ENCODE data around the gene TMEM8B.
A peak's percentile ranks its signal among the peaks of the same experiment; 100 is the strongest.
"Not testable (repeated sequence)": the region's sequence is repeated elsewhere in the genome, so short reads cannot be mapped to it uniquely, and the experiment has no call there.

Gene TMEM8B

GRCh38 chr9:35910613-35911359 is 81.8 kb downstream of the TMEM8B start:
- H3K27me3 ChIP-seq (ENCODE audit: insufficient read depth, low read length, poor library complexity, severe bottlenecking): no peaks in the 10 kb centered on the region
- H3K36me3 ChIP-seq (ENCODE audit: insufficient read depth, low read length): no peaks in the 10 kb centered on the region
- no peak overlapping the region for H3K9ac ChIP-seq (ENCODE audit: low read depth, low read length, poor library complexity, severe bottlenecking)
- no peaks in the 10 kb centered on the region for H3K9me2 ChIP-seq (replicated peaks; ENCODE audit: low read depth, low read length)
- no peaks in the 10 kb centered on the region for H3K79me2 ChIP-seq (ENCODE audit: insufficient read depth, low read length)
- H3F3A ChIP-seq (ENCODE audit: low read depth): peaks cover 7% of the 10 kb centered on the region
- H3K4me1 ChIP-seq (ENCODE audit: insufficient read depth, low read length, poor library complexity, severe bottlenecking): peaks cover 20% of the 10 kb centered on the region
- H3K9me3 ChIP-seq (ENCODE audit: insufficient read depth, low read depth, low read length): no peaks in the 10 kb centered on the region
- peak overlapping the region; percentile 27 for H3K4me3 ChIP-seq (ENCODE audit: low read length, poor library complexity, severe bottlenecking)
- H3K4me2 ChIP-seq (ENCODE audit: low read depth, low read length, poor library complexity, severe bottlenecking): peak overlapping the region; percentile 45
- no peaks in the 10 kb centered on the region for H4K20me1 ChIP-seq (ENCODE audit: insufficient read depth, low read length, poor library complexity, severe bottlenecking)
- no peak overlapping the region for H2AFZ ChIP-seq (ENCODE audit: low read length)
- TF ChIP-seq CTCF (conservative IDR thresholded peaks at IDR 0.05; ENCODE audit: low read length) (peak; percentile 68), EZH2phosphoT487 (IDR thresholded peaks at IDR 0.05; ENCODE audit: borderline replicate concordance) (no peak; the same call in 1 of the 2 replicates)

- Histone ChIP-seq H3K79me2 (ENCODE audit: insufficient read depth, low read length) (no peaks in the 10 kb centered on the region), H3K9me2 (replicated peaks; ENCODE audit: low read depth, low read length) (no peaks in the 10 kb centered on the region), H2AFZ (ENCODE audit: low read length) (no peak overlapping the region), H3K27me3 (ENCODE audit: insufficient read depth, low read length, poor library complexity, severe bottlenecking) (no peaks in the 10 kb centered on the region), H3K4me3 (ENCODE audit: low read length, poor library complexity, severe bottlenecking) (no peak overlapping the region), H3K9me3 (ENCODE audit: insufficient read depth, low read depth, low read length) (no peaks in the 10 kb centered on the region), H3K4me1 (ENCODE audit: insufficient read depth, low read length, poor library complexity, severe bottlenecking) (peaks cover 20% of the 10 kb centered on the region), H4K20me1 (ENCODE audit: insufficient read depth, low read length, poor library complexity, severe bottlenecking) (no peaks in the 10 kb centered on the region), H3K9ac (ENCODE audit: low read depth, low read length, poor library complexity, severe bottlenecking) (no peak overlapping the region), H3K36me3 (ENCODE audit: insufficient read depth, low read length) (no peaks in the 10 kb centered on the region), H3F3A (ENCODE audit: low read depth) (peaks cover 7% of the 10 kb centered on the region), H3K4me2 (ENCODE audit: low read depth, low read length, poor library complexity, severe bottlenecking) (peak overlapping the region; percentile 45)
- TF ChIP-seq EZH2phosphoT487 (IDR thresholded peaks at IDR 0.05; ENCODE audit: borderline replicate concordance) (no peak), CTCF (conservative IDR thresholded peaks at IDR 0.05; ENCODE audit: low read length) (no peak)
Measured at GRCh38 chr9:35911690-35912089, 82.7 kb downstream of the TMEM8B start.

GRCh38 chr9:35912791-35913400 is 83.9 kb downstream of the TMEM8B start:
- no peak for TF ChIP-seq EZH2phosphoT487 (IDR thresholded peaks at IDR 0.05; ENCODE audit: borderline replicate concordance)
- TF ChIP-seq CTCF (conservative IDR thresholded peaks at IDR 0.05; ENCODE audit: low read length): no peak
- peaks cover 20% of the 10 kb centered on the region for H3K4me1 ChIP-seq (ENCODE audit: insufficient read depth, low read length, poor library complexity, severe bottlenecking)

DNA sequence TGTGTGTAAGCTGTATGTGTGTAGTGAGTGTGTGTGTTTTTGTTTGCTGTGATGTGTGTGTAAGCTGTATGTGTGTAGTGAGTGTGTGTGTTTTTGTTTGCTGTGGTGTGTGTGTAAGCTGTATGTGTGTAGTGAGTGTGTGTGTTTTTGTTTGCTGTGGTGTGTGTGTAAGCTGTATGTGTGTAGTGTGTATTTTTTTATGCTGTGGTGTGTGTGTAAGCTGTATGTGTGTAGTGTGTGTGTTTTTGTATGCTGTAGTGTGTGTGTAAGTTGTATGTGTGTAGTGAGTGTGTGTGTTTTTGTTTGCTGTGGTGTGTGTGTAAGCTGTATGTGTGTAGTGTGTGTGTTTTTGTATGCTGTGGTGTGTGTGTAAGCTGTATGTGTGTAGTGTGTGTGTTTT is 84.4 kb downstream of the TMEM8B start:
- H3K27me3 ChIP-seq (ENCODE audit: insufficient read depth, low read length, poor library complexity, severe bottlenecking); H3K4me2 ChIP-seq (ENCODE audit: low read depth, low read length, poor library complexity, severe bottlenecking): not testable (repeated sequence)

More at GRCh38 chr9:35912791-35913400, 83.9 kb downstream of the TMEM8B start:
- no peak overlapping the region for H2AFZ ChIP-seq (ENCODE audit: low read length)
- H3K4me3 ChIP-seq (ENCODE audit: low read length, poor library complexity, severe bottlenecking): no peak overlapping the region
- no peaks in the 10 kb centered on the region for H3K9me2 ChIP-seq (replicated peaks; ENCODE audit: low read depth, low read length)
- peaks cover 7% of the 10 kb centered on the region for H3F3A ChIP-seq (ENCODE audit: low read depth)
- no peaks in the 10 kb centered on the region for H3K79me2 ChIP-seq (ENCODE audit: insufficient read depth, low read length)
- no peak overlapping the region for H3K9ac ChIP-seq (ENCODE audit: low read depth, low read length, poor library complexity, severe bottlenecking)
- H3K27me3 ChIP-seq (ENCODE audit: insufficient read depth, low read length, poor library complexity, severe bottlenecking): no peaks in the 10 kb centered on the region
- no peaks in the 10 kb centered on the region for H3K9me3 ChIP-seq (ENCODE audit: insufficient read depth, low read depth, low read length)
- H3K36me3 ChIP-seq (ENCODE audit: insufficient read depth, low read length): no peaks in the 10 kb centered on the region
- H3K4me2 ChIP-seq (ENCODE audit: low read depth, low read length, poor library complexity, severe bottlenecking): no peak overlapping the region
- no peaks in the 10 kb centered on the region for H4K20me1 ChIP-seq (ENCODE audit: insufficient read depth, low read length, poor library complexity, severe bottlenecking)

More for the DNA sequence above, 84.4 kb downstream of the TMEM8B start:
- not testable (repeated sequence) for H3F3A ChIP-seq (ENCODE audit: low read depth); H3K9ac ChIP-seq (ENCODE audit: low read depth, low read length, poor library complexity, severe bottlenecking); H3K79me2 ChIP-seq (ENCODE audit: insufficient read depth, low read length); H3K9me3 ChIP-seq (ENCODE audit: insufficient read depth, low read depth, low read length); H4K20me1 ChIP-seq (ENCODE audit: insufficient read depth, low read length, poor library complexity, severe bottlenecking); H3K9me2 ChIP-seq (replicated peaks; ENCODE audit: low read depth, low read length); H2AFZ ChIP-seq (ENCODE audit: low read length); H3K36me3 ChIP-seq (ENCODE audit: insufficient read depth, low read length); H3K4me3 ChIP-seq (ENCODE audit: low read length, poor library complexity, severe bottlenecking)
- peaks cover 20% of the 10 kb centered on the region for H3K4me1 ChIP-seq (ENCODE audit: insufficient read depth, low read length, poor library complexity, severe bottlenecking)

Data from Loucy (cell line).